Stimulated activated CD8-positive, alpha-beta memory T cell treated with anti-CD3 and anti-CD28 coated beads, Interleukin-2, amount 100 ng/mL, for 48 hours (primary cell): ENCODE results near the gene MINDY2.
"Not testable (repeated sequence)": the region's sequence is repeated elsewhere in the genome, so short reads cannot be mapped to it uniquely, and the experiment has no call there.

Source experiments
- DNase-seq, 2 donors: peaks; one replicate each; pipeline ENCODE4 v3.0.0-alpha.2; 2020; ENCODE audit warnings: low read depth in 2 of 2

The MINDY2 gene

GRCh38 chr15:58749532-58750337 is 21.4 kb upstream of the MINDY2 start, which contains the start of gene ADAM10:
Gene ADAM10, minus strand, starts transcription at chr15:58749707. Its CDS starts 173 bp downstream, at chr15:58749534.
- peak; percentile 99 for DNase-seq

GRCh38 chr15:58752716-58753115 is 18.4 kb upstream of the MINDY2 start:
- no peak for DNase-seq

GRCh38 chr15:58755350-58755749 is 15.8 kb upstream of the MINDY2 start:
- DNase-seq, result no peak

- DNase-seq, result no peak
Measured at GRCh38 chr15:58755956-58756355, 15.1 kb upstream of the MINDY2 start.

GRCh38 chr15:58758141-58758540 is 13.0 kb upstream of the MINDY2 start:
- no peak for DNase-seq

- no peak for DNase-seq
Measured at GRCh38 chr15:58760385-58761009, 10.6 kb upstream of the MINDY2 start.

- no peak for DNase-seq
Measured at GRCh38 chr15:58761010-58761388, 10.1 kb upstream of the MINDY2 start.

- DNase-seq, result no peak
Measured at GRCh38 chr15:58762285-58762684, 8.8 kb upstream of the MINDY2 start.

GRCh38 chr15:58762731-58763130 is 8.4 kb upstream of the MINDY2 start:
- DNase-seq, result no peak

GRCh38 chr15:58764468-58764867 is 6.6 kb upstream of the MINDY2 start:
- no peak for DNase-seq

GRCh38 chr15:58766290-58766689 is 4.8 kb upstream of the MINDY2 start:
- DNase-seq, result no peak

GRCh38 chr15:58768601-58769004 is 2.5 kb upstream of the MINDY2 start:
- DNase-seq, result not testable (repeated sequence)

GRCh38 chr15:58770519-58770856 is 614 bp upstream of the MINDY2 start:
- no peak for DNase-seq

- no peak for DNase-seq
Measured at GRCh38 chr15:58771621-58772250, 634 bp downstream of the MINDY2 start.

GRCh38 chr15:58773024-58773423 is 1.9 kb downstream of the MINDY2 start:
- DNase-seq, result no peak

- DNase-seq, result no peak
Measured at GRCh38 chr15:58775402-58775801, 4.3 kb downstream of the MINDY2 start.

GRCh38 chr15:58777107-58777506 is 6.0 kb downstream of the MINDY2 start:
- DNase-seq, result no peak

GRCh38 chr15:58779554-58779953 is 8.5 kb downstream of the MINDY2 start:
- DNase-seq, result no peak

- DNase-seq, result no peak
Measured at GRCh38 chr15:58785355-58785754, 14.3 kb downstream of the MINDY2 start.

- DNase-seq, result no peak
Measured at GRCh38 chr15:58788056-58788710, 17.1 kb downstream of the MINDY2 start.

GRCh38 chr15:58793862-58794261 is 22.8 kb downstream of the MINDY2 start:
- DNase-seq, result no peak

GRCh38 chr15:58795825-58796224 is 24.7 kb downstream of the MINDY2 start:
- DNase-seq, result no peak
